MM.1S (cell line): ENCODE data around the gene CREB3L4.
A peak's percentile ranks its signal among the peaks of the same experiment; 100 is the strongest.

ENCODE experiments used
- DNase-seq: peaks from one replicate; pipeline ENCODE4 v3.0.0-alpha.2; 2015
- H2AFZ ChIP-seq: fragments of 300-600 bp; sonication (generic); 2 replicates; pipeline ENCODE4 v1.6.0; 2016; ENCODE audit warnings: antibody characterized with exemption, low read length
- H3F3A ChIP-seq: fragments of 300-600 bp; sonication (generic); 2 replicates; pipeline ENCODE4 v1.6.1; 2016; ENCODE audit warnings: mild to moderate bottlenecking, antibody characterized with exemption, low read length, moderate library complexity, mixed read lengths; ENCODE audit not compliant: insufficient read depth
- H3K27ac ChIP-seq: fragments of 300-600 bp; sonication (generic); 2 replicates; pipeline ENCODE4 v1.5.1; 2016; ENCODE audit warnings: mild to moderate bottlenecking, low read length
- H3K27me3 ChIP-seq: fragments of 300-600 bp; sonication (generic); replicated peaks from 2 replicates; pipeline ENCODE4 v1.6.0; 2016; ENCODE audit warnings: low read length; ENCODE audit not compliant: insufficient read depth
- H3K36me3 ChIP-seq: fragments of 300-600 bp; sonication (generic); replicated peaks from 2 replicates; pipeline ENCODE4 v1.6.1; 2016; ENCODE audit warnings: mild to moderate bottlenecking, low read length, mixed read lengths; ENCODE audit not compliant: insufficient read depth
- H3K4me1 ChIP-seq: fragments of 300-600 bp; sonication (generic); 2 replicates; pipeline ENCODE4 v1.6.1; 2016; ENCODE audit warnings: low read length, mixed read lengths
- H3K4me2 ChIP-seq: fragments of 300-600 bp; sonication (generic); 2 replicates; pipeline ENCODE4 v1.6.0; 2016; ENCODE audit warnings: low read depth, low read length
- H3K4me3 ChIP-seq: fragments of 300-600 bp; sonication (generic); 2 replicates; pipeline ENCODE4 v1.5.1; 2016; ENCODE audit warnings: low read length, mixed read lengths
- H3K79me2 ChIP-seq: fragments of 300-600 bp; sonication (generic); 2 replicates; pipeline ENCODE4 v1.6.1; 2016; ENCODE audit warnings: mixed run types, low read length, mixed read lengths
- H3K9ac ChIP-seq: fragments of 300-600 bp; sonication (generic); 2 replicates; pipeline ENCODE4 v1.6.1; 2016; ENCODE audit warnings: low read length, mixed read lengths
- H3K9me2 ChIP-seq: fragments of 300-600 bp; sonication (generic); replicated peaks from 2 replicates; pipeline ENCODE4 v1.6.1; 2016; ENCODE audit warnings: mild to moderate bottlenecking, low read length, mixed read lengths; ENCODE audit not compliant: insufficient read depth
- H3K9me3 ChIP-seq: fragments of 300-600 bp; sonication (generic); replicated peaks from 2 replicates; pipeline ENCODE4 v1.6.1; 2016; ENCODE audit warnings: mild to moderate bottlenecking, low read length, mixed read lengths; ENCODE audit not compliant: insufficient read depth
- H4K20me1 ChIP-seq: fragments of 300-600 bp; sonication (generic); 2 replicates; pipeline ENCODE4 v1.6.1; 2016; ENCODE audit warnings: mild to moderate bottlenecking, low read length, moderate library complexity, mixed read lengths; ENCODE audit not compliant: insufficient read depth
- CTCF ChIP-seq: fragments of 300-600 bp; sonication (generic); IDR thresholded peaks from 2 replicates; pipeline ENCODE4 v1.5.1; 2016; ENCODE audit warnings: antibody characterized with exemption, low read length, mixed read lengths
- EZH2 ChIP-seq: fragments of 300-600 bp; sonication (generic); optimal IDR thresholded peaks from 2 replicates; pipeline ENCODE3; 2017; ENCODE audit warnings: low read depth, mild to moderate bottlenecking, antibody characterized with exemption, low read length, mixed read lengths
- EZH2phosphoT487 ChIP-seq: fragments of 300-600 bp; sonication (generic); IDR thresholded peaks from 2 replicates; pipeline ENCODE4 v1.6.1; 2018; ENCODE audit warnings: antibody characterized with exemption, low read length

CREB3L4 gene

GRCh38 chr1:153968408-153968807, 706 bp downstream of the CREB3L4 start:
- no peaks in the 10 kb centered on the region for H3K9me3 ChIP-seq
- peaks cover 37% of the 10 kb centered on the region for H3F3A ChIP-seq
- H3K27me3 ChIP-seq, result no peaks in the 10 kb centered on the region
- no peaks in the 10 kb centered on the region for H3K9me2 ChIP-seq
- H3K27ac ChIP-seq, result no peak overlapping the region
- H3K4me1 ChIP-seq, result peaks cover 20% of the 10 kb centered on the region
- peak overlapping the region; percentile 98 for H3K4me2 ChIP-seq
- H3K36me3 ChIP-seq, result no peaks in the 10 kb centered on the region
- H2AFZ ChIP-seq, result peak overlapping the region; percentile 95
- DNase-seq, result no peak
- TF ChIP-seq CTCF, result no peak
- no peak for TF ChIP-seq EZH2phosphoT487
- TF ChIP-seq EZH2, result no peak
- no peaks in the 10 kb centered on the region for H4K20me1 ChIP-seq
- peaks cover 21% of the 10 kb centered on the region for H3K79me2 ChIP-seq
- peak overlapping the region; percentile 84; the same call in 1 of the 2 replicates for H3K9ac ChIP-seq
- peak overlapping the region; percentile 80 for H3K4me3 ChIP-seq

GRCh38 chr1:153968972-153969371, 1.3 kb downstream of the CREB3L4 start:
- Histone ChIP-seq H3K27me3 (no peaks in the 10 kb centered on the region), H3K4me3 (no peak overlapping the region), H3F3A (peaks cover 37% of the 10 kb centered on the region), H3K4me1 (peaks cover 20% of the 10 kb centered on the region), H2AFZ (no peak overlapping the region), H3K9me2 (no peaks in the 10 kb centered on the region), H3K27ac (no peak overlapping the region), H4K20me1 (no peaks in the 10 kb centered on the region), H3K79me2 (peaks cover 21% of the 10 kb centered on the region), H3K36me3 (peaks cover 2% of the 10 kb centered on the region; the same call in 1 of the 2 replicates), H3K9ac (no peak overlapping the region), H3K9me3 (no peaks in the 10 kb centered on the region), H3K4me2 (peak overlapping the region; percentile 98; the same call in 1 of the 2 replicates)
- DNase-seq, result no peak
- TF ChIP-seq EZH2phosphoT487, result no peak
- no peak for TF ChIP-seq EZH2

- TF ChIP-seq CTCF (no peak), EZH2phosphoT487 (no peak), EZH2 (no peak)
- no peaks in the 10 kb centered on the region for H3K27me3 ChIP-seq
Measured at GRCh38 chr1:153970346-153970745, 2.6 kb downstream of the CREB3L4 start.

GRCh38 chr1:153973071-153973470, 5.4 kb downstream of the CREB3L4 start:
- Histone ChIP-seq H3K36me3 (peaks cover 12% of the 10 kb centered on the region), H3K9ac (no peak overlapping the region), H4K20me1 (no peaks in the 10 kb centered on the region), H3K4me2 (no peak overlapping the region), H2AFZ (no peak overlapping the region), H3K79me2 (peaks cover 28% of the 10 kb centered on the region), H3K4me1 (peaks cover 23% of the 10 kb centered on the region), H3F3A (peaks cover 12% of the 10 kb centered on the region), H3K9me2 (no peaks in the 10 kb centered on the region), H3K27me3 (no peaks in the 10 kb centered on the region), H3K9me3 (no peaks in the 10 kb centered on the region), H3K27ac (no peak overlapping the region), H3K4me3 (no peak overlapping the region)
- TF ChIP-seq EZH2 (no peak), CTCF (no peak), EZH2phosphoT487 (no peak)
- DNase-seq, result no peak

More at GRCh38 chr1:153970346-153970745, 2.6 kb downstream of the CREB3L4 start:
- Histone ChIP-seq H3K9me3 (no peaks in the 10 kb centered on the region), H3K4me2 (no peak overlapping the region), H4K20me1 (no peaks in the 10 kb centered on the region), H3K27ac (no peak overlapping the region), H3K36me3 (peaks cover 12% of the 10 kb centered on the region; the same call in 1 of the 2 replicates), H3K4me1 (peaks cover 16% of the 10 kb centered on the region), H3K4me3 (no peak overlapping the region), H3K79me2 (peaks cover 21% of the 10 kb centered on the region), H3K9me2 (no peaks in the 10 kb centered on the region), H2AFZ (no peak overlapping the region), H3F3A (peaks cover 32% of the 10 kb centered on the region), H3K9ac (no peak overlapping the region)
- DNase-seq, result no peak
